GM12892 (cell line): ENCODE measurements around the gene TEX26.

Source experiments
- POLR2A ChIP-seq: IDR thresholded peaks from 2 replicates; pipeline ENCODE4 v1.6.1; 2011; ENCODE audit warnings: low read depth, low read length, control low read depth
- POLR2AphosphoS5 ChIP-seq: IDR thresholded peaks from 2 replicates; pipeline ENCODE4 v1.6.1; 2011; ENCODE audit warnings: low read depth, low read length, control low read depth
- TAF1 ChIP-seq: IDR thresholded peaks from 2 replicates; pipeline ENCODE4 v1.6.1; 2011; ENCODE audit warnings: low read depth, mild to moderate bottlenecking, control low read depth, low read length, borderline replicate concordance

GRCh38 chr13:30983431-30983830, 51.0 kb downstream of the TEX26 start:
- TF ChIP-seq POLR2AphosphoS5 (no peak), POLR2A (no peak), TAF1 (no peak)
